Measurements from ENCODE around the gene IMP4.

GRCh38 chr2:130368786-130369185 is 26.1 kb downstream of the IMP4 start:
- TF ChIP-seq, protein P1, sequence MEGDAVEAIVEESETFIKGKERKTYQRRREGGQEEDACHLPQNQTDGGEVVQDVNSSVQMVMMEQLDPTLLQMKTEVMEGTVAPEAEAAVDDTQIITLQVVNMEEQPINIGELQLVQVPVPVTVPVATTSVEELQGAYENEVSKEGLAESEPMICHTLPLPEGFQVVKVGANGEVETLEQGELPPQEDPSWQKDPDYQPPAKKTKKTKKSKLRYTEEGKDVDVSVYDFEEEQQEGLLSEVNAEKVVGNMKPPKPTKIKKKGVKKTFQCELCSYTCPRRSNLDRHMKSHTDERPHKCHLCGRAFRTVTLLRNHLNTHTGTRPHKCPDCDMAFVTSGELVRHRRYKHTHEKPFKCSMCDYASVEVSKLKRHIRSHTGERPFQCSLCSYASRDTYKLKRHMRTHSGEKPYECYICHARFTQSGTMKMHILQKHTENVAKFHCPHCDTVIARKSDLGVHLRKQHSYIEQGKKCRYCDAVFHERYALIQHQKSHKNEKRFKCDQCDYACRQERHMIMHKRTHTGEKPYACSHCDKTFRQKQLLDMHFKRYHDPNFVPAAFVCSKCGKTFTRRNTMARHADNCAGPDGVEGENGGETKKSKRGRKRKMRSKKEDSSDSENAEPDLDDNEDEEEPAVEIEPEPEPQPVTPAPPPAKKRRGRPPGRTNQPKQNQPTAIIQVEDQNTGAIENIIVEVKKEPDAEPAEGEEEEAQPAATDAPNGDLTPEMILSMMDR (IDR thresholded peaks at IDR 0.05) = no peak
- no peak for TF ChIP-seq POLR2A (IDR thresholded peaks at IDR 0.05)
- no peak for TF ChIP-seq EP300 (IDR thresholded peaks at IDR 0.05)

All from tibial nerve (tissue), 4 donors.